ENCODE results near the gene FAM3B. TPM values are rescaled to one million over a fixed set of nuclear protein-coding genes. Genes with fewer than 3 reads are reported as not detected.

FAM3B gene
- total RNA-seq, 1 donor from 2014 or later = 4.5 TPM

DNA sequence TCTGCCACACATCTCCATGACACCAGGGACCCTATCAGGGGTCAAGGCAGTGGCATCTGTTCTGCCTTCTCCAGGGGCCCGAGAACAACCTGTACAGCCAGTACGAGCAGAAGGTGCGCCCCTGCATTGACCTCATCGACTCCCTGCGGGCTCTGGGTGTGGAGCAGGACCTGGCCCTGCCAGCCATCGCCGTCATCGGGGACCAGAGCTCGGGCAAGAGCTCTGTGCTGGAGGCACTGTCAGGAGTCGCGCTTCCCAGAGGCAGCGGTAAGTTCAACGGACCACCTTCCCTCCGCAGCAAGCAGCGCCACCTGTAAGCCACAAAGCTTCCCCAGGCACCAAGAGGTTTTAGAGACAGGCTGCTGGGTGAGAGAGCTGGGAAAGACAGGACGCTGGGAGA is 61.1 kb downstream of the FAM3B start:
- Histone ChIP-seq H3K27me3 (ENCODE audit: control insufficient read depth, insufficient read depth, low read length) (peaks cover 4% of the 10 kb centered on the region), H3K36me3 (ENCODE audit: control insufficient read depth, insufficient read depth, low read length) (no peaks in the 10 kb centered on the region), H3K4me3 (ENCODE audit: low read depth, low read length) (no peak overlapping the region)
- DNase-seq (ENCODE audit: low read depth) = no peak
- TF ChIP-seq, protein P1, sequence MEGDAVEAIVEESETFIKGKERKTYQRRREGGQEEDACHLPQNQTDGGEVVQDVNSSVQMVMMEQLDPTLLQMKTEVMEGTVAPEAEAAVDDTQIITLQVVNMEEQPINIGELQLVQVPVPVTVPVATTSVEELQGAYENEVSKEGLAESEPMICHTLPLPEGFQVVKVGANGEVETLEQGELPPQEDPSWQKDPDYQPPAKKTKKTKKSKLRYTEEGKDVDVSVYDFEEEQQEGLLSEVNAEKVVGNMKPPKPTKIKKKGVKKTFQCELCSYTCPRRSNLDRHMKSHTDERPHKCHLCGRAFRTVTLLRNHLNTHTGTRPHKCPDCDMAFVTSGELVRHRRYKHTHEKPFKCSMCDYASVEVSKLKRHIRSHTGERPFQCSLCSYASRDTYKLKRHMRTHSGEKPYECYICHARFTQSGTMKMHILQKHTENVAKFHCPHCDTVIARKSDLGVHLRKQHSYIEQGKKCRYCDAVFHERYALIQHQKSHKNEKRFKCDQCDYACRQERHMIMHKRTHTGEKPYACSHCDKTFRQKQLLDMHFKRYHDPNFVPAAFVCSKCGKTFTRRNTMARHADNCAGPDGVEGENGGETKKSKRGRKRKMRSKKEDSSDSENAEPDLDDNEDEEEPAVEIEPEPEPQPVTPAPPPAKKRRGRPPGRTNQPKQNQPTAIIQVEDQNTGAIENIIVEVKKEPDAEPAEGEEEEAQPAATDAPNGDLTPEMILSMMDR (IDR thresholded peaks at IDR 0.05; ENCODE audit: insufficient read depth, low read length, poor library complexity, severe bottlenecking) = no peak

DNA sequence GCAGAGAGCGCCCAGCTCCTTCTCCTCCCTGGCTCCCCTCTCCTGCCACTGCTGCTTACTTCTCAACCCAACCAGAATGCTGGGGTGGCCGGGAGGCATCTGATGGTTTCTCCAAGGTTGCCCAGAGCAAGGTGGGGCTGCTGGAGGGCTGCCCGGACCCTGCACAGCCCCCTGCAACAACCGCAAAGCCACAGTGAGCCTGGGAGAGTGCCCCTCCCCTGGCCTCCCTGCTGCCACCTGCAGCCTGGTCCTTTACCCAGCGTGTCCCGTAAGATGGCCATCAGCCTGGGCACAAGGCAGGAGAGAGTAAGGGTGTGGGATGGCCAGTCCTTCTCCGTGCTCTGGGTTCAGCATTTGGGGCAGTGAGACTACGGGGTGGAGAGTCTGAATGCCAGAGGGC is 62.2 kb downstream of the FAM3B start:
- no peak overlapping the region for H3K4me3 ChIP-seq (ENCODE audit: low read depth, low read length)
- H3K27me3 ChIP-seq (ENCODE audit: control insufficient read depth, insufficient read depth, low read length) = peaks cover 4% of the 10 kb centered on the region
- no peak for DNase-seq (ENCODE audit: low read depth)
- TF ChIP-seq, protein P1 (IDR thresholded peaks at IDR 0.05; ENCODE audit: insufficient read depth, low read length, poor library complexity, severe bottlenecking) = no peak
- H3K36me3 ChIP-seq (ENCODE audit: control insufficient read depth, insufficient read depth, low read length) = no peaks in the 10 kb centered on the region

- Histone ChIP-seq H3K27me3 (ENCODE audit: control insufficient read depth, insufficient read depth, low read length) (peaks cover 4% of the 10 kb centered on the region), H3K4me3 (ENCODE audit: low read depth, low read length) (no peak overlapping the region), H3K36me3 (ENCODE audit: control insufficient read depth, insufficient read depth, low read length) (no peaks in the 10 kb centered on the region)
- DNase-seq (ENCODE audit: low read depth) = no peak
- TF ChIP-seq, protein P1 (IDR thresholded peaks at IDR 0.05; ENCODE audit: insufficient read depth, low read length, poor library complexity, severe bottlenecking) = no peak
Observed at GRCh38 chr21:41379901-41380300, 63.3 kb downstream of the FAM3B start.

DNA sequence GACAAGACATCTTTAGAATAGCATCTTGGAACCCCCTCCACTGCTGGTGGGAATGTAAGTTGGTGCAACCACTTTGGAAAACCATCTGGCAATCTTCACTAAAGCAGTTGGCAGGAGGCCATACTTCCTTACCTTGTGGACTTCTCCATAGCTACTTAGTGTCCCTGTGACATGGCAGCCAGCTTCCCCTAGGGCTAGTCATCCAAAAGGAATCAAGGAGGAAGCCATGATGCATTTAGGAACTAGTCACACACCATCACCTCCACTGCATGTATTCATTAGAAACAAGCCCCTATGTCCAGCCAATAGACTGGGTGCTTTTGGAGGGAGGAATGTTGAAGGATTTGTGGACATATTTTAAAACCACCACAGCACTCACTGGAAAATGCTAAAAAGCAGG is 65.1 kb downstream of the FAM3B start:
- TF ChIP-seq, protein P1 (IDR thresholded peaks at IDR 0.05; ENCODE audit: insufficient read depth, low read length, poor library complexity, severe bottlenecking) = no peak
- no peak overlapping the region for H3K4me3 ChIP-seq (ENCODE audit: low read depth, low read length)
- H3K27me3 ChIP-seq (ENCODE audit: control insufficient read depth, insufficient read depth, low read length) = peaks cover 4% of the 10 kb centered on the region
- H3K36me3 ChIP-seq (ENCODE audit: control insufficient read depth, insufficient read depth, low read length) = no peaks in the 10 kb centered on the region
- no peak for DNase-seq (ENCODE audit: low read depth)

DNA sequence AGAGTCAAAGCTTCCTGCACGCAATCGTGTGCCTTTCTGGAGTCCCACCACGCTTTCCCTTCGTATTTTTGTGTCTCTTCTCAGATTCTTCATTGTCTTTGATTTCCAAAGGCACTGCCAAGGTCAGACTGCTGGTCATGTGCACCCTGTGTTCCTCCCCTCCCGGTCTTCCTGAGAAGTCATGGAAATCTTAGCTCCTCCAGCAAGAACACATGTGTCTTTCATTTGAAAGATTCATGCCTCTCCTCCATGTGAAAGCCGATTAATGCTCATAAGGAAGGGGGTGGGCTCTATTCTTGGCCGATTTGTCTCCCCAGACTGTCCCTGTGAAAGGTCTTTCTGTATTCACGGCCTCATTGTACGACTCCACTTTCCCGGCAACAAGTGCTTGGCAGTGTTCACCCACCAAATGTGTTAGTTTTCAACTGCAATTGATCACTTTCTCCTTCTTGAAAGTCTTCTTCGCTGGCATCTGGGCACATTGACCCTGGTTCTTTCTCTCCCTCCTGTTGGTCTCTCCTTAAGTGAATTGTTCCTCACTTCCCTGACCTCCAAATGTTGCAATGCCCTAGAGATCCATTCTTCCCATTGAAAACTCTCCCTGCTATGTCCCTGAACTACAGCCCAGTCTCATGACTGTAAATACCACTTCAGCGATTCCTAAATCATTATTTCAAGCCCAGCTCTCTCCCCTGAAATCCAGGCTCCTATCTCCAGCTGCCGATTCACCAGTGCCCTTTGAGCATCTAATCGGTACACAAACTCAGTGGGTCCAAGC is 70.6 kb downstream of the FAM3B start:
- H3K36me3 ChIP-seq (ENCODE audit: control insufficient read depth, insufficient read depth, low read length) = no peaks in the 10 kb centered on the region
- H3K27me3 ChIP-seq (ENCODE audit: control insufficient read depth, insufficient read depth, low read length) = peaks cover 3% of the 10 kb centered on the region
- no peak for DNase-seq (ENCODE audit: low read depth)
- TF ChIP-seq, protein P1 (IDR thresholded peaks at IDR 0.05; ENCODE audit: insufficient read depth, low read length, poor library complexity, severe bottlenecking) = no peak
- no peak overlapping the region for H3K4me3 ChIP-seq (ENCODE audit: low read depth, low read length)

- no peaks in the 10 kb centered on the region for H3K36me3 ChIP-seq (ENCODE audit: control insufficient read depth, insufficient read depth, low read length)
- TF ChIP-seq, protein P1 (IDR thresholded peaks at IDR 0.05; ENCODE audit: insufficient read depth, low read length, poor library complexity, severe bottlenecking) = no peak
- peaks cover 3% of the 10 kb centered on the region for H3K27me3 ChIP-seq (ENCODE audit: control insufficient read depth, insufficient read depth, low read length)
Observed at GRCh38 chr21:41387824-41388223, 71.2 kb downstream of the FAM3B start.

More at GRCh38 chr21:41387824-41388223, 71.2 kb downstream of the FAM3B start:
- no peak for DNase-seq (ENCODE audit: low read depth)
- no peak overlapping the region for H3K4me3 ChIP-seq (ENCODE audit: low read depth, low read length)

All from kidney epithelial cell (primary cell).